ENCODE measurements around the gene RPP40.
"Not testable (repeated sequence)": the region's sequence is repeated elsewhere in the genome, so short reads cannot be mapped to it uniquely, and the experiment has no call there.

Gene RPP40, protein sequence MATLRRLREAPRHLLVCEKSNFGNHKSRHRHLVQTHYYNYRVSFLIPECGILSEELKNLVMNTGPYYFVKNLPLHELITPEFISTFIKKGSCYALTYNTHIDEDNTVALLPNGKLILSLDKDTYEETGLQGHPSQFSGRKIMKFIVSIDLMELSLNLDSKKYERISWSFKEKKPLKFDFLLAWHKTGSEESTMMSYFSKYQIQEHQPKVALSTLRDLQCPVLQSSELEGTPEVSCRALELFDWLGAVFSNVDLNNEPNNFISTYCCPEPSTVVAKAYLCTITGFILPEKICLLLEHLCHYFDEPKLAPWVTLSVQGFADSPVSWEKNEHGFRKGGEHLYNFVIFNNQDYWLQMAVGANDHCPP

DNA sequence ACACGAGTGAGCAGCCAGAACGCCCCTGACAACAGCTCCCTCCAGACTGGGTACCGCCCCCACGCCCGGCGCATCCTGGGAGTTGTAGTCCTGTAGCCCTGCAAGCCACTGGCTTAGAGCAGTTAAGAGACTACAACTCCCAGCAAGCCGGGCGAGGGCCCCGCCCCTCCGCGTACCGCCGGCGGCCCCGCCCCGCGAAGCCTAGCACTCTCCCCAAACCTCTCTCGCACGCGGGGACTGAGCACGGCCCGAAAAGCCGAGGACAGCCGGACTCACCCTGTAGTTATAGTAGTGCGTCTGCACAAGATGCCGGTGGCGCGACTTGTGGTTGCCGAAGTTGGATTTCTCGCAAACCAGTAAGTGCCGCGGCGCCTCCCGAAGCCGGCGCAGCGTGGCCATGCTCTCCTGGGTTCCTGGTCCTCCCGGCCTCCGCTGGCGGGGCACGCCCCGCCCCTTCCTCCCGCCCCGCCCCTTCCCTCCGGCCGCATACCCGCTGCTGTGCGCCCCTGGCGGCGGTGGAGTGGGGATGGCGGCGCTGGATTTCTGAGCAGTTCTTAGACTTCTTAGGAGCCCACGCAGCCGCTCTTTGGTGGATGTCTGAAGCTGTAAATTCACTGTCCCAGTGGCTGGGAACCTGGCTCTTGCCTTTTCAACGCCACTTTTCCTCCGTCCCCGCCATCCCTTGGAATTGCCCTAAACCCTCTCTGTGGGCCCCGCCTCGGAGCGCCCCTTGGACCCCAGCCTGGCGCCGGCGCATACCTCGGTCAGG, at the start of gene RPP40:
Gene RPP40, minus strand, starts transcription at position 434 of the 769 bp plus-strand sequence. Its CDS starts 35 bp downstream, at position 399.
- Histone ChIP-seq H3K9ac (ENCODE audit: low read depth, low read length) (peak within 1 kb of the TSS; percentile 92), H3K9me3 (ENCODE audit: control insufficient read depth, insufficient read depth, low read length) (0 out of 2 replicates have a peak, but pooled peaks cover 3% of the 10 kb centered on the region), H3K36me3 (ENCODE audit: insufficient read depth, low read length) (no peaks in the 10 kb centered on the region; the same call in 1 of the 2 replicates), H3K4me1 (ENCODE audit: insufficient read depth, low read length) (no peaks in the 10 kb centered on the region; the same call in 1 of the 2 replicates)

DNA sequence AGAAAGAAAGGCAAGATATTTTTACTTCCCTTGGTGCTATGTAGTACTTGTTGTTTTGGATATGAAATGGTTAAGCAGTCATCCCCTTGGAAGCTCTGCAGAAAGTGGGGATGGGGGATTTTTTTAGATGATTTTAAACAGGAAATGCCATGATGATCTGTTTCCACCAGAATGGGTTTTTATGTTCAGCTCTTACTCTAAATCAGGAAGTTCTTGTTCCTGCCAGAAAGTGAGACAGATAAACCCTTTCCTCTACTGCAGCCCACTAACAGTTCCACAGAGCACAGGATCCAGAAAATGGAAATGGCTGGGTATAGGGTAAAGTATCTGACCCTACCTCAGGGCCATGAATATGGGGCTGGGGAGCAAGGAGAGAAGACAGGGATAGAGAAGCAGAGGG, 49.2 kb upstream of the RPP40 start:
- Histone ChIP-seq H3K4me1 (ENCODE audit: insufficient read depth, low read length) (no peaks in the 10 kb centered on the region), H3K9ac (ENCODE audit: low read depth, low read length) (no peak overlapping the region), H3K36me3 (ENCODE audit: insufficient read depth, low read length) (no peaks in the 10 kb centered on the region), H3K9me3 (ENCODE audit: control insufficient read depth, insufficient read depth, low read length) (peaks cover 15% of the 10 kb centered on the region)

DNA sequence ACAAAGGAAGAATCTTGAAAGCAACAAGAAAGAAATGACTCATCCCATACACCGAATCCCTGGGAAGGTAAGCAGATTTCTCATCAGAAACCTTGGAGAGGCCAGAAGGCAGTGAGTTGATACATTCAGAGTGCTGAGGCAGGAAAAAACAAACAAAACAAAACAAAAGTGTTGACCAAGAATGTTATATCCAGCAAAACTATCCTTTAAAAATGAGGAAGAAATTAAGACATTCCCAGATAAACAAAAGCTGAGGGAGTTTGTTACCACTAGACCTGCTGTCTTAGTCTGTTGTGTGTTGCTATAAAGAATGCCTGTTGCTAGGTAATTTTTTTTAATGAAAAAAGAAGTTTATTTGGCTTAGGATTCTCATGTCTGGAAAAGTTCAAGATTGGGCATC, 47.6 kb upstream of the RPP40 start:
- Histone ChIP-seq H3K9ac (ENCODE audit: low read depth, low read length) (no peak overlapping the region), H3K36me3 (ENCODE audit: insufficient read depth, low read length) (no peaks in the 10 kb centered on the region), H3K4me1 (ENCODE audit: insufficient read depth, low read length) (no peaks in the 10 kb centered on the region), H3K9me3 (ENCODE audit: control insufficient read depth, insufficient read depth, low read length) (peaks cover 15% of the 10 kb centered on the region)

DNA sequence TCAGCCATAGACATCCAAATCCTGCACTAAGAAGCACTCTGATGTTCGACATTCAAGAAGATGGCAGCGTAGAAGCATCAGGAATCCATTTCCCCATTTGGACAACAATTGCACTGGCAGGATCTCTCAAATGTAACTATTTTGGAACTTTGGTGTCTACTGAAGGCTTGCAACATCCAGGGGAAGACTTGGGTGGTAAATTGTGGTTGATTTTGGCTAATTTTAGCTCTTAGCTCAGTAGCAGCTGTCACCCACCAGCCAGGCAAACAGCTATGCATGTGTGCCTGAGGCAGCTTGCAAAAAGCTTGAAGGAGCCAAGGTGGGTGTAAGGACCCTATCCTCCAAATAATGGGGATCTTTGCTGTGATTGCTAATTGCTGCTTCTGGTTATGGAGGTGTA, 46.2 kb upstream of the RPP40 start:
- Histone ChIP-seq H3K36me3 (ENCODE audit: insufficient read depth, low read length) (no peaks in the 10 kb centered on the region), H3K9me3 (ENCODE audit: control insufficient read depth, insufficient read depth, low read length) (peaks cover 12% of the 10 kb centered on the region), H3K9ac (ENCODE audit: low read depth, low read length) (no peak overlapping the region), H3K4me1 (ENCODE audit: insufficient read depth, low read length) (no peaks in the 10 kb centered on the region)

DNA sequence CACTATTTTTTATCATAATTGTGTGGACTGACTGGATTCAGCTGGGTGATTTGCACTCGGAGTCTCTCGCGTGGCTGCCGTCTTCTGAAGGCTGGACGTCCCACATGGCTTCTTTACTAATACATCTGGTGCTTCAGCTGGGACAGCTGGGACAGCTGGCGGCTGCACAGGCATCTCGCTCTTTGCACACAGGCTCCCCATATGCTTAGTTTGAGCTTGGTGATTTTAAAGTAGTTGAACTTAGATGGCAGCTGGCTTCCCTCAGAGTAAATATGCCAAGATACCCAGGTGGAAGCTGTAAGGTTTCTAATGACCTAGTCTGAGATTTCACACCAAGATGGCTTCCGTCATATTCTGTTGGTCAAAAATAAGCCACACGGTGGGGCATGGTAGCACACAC, 42.6 kb upstream of the RPP40 start:
- no peaks in the 10 kb centered on the region for H3K36me3 ChIP-seq (ENCODE audit: insufficient read depth, low read length)
- H3K9ac ChIP-seq (ENCODE audit: low read depth, low read length): no peak overlapping the region
- H3K9me3 ChIP-seq (ENCODE audit: control insufficient read depth, insufficient read depth, low read length): peaks cover 4% of the 10 kb centered on the region
- no peaks in the 10 kb centered on the region for H3K4me1 ChIP-seq (ENCODE audit: insufficient read depth, low read length)

DNA sequence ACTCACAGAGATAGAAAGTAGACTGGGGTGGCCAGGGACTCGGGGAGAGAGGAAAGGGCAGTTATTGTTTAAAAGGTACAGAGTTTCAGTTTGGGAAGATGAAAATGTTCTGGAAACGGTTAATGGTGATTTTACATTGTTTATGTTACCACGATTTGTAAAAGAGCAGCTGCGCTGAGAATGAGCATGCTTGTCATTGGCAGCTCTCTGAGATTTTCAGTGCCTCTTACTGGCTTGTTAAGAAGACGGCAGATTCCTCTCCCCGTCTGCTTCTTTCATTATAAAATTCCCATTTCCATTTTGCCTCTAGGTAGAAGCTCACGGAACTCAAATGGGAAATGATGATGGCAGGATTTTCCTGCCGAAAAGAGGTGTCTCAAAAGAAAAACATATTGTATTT, 41.6 kb upstream of the RPP40 start:
- no peak overlapping the region for H3K9ac ChIP-seq (ENCODE audit: low read depth, low read length)

DNA sequence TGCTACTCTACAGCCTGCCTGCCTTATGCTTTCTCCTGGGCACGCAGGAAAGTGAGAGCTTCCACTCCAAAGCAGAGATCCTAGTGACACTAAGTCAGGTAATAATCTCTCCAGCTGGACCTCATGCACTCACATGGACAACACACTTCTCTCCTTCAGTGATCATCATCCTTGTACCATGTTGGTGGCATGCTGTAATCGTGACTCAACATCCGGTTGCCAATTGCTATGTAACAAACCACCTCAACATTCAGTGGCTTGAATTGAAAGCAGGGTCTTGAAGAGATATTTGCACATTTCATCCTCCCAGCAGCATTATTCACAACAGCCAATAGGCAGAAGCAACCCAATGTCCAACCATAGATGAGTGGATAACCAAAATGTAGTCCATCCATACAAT, 41.0 kb upstream of the RPP40 start:
- no peaks in the 10 kb centered on the region; the same call in 1 of the 2 replicates for H3K9me3 ChIP-seq (ENCODE audit: control insufficient read depth, insufficient read depth, low read length)
- no peaks in the 10 kb centered on the region for H3K4me1 ChIP-seq (ENCODE audit: insufficient read depth, low read length)
- no peaks in the 10 kb centered on the region for H3K36me3 ChIP-seq (ENCODE audit: insufficient read depth, low read length)
- H3K9ac ChIP-seq (ENCODE audit: low read depth, low read length): no peak overlapping the region

More for the DNA sequence above, 41.6 kb upstream of the RPP40 start:
- no peaks in the 10 kb centered on the region for H3K4me1 ChIP-seq (ENCODE audit: insufficient read depth, low read length)
- no peaks in the 10 kb centered on the region; the same call in 1 of the 2 replicates for H3K9me3 ChIP-seq (ENCODE audit: control insufficient read depth, insufficient read depth, low read length)
- H3K36me3 ChIP-seq (ENCODE audit: insufficient read depth, low read length): no peaks in the 10 kb centered on the region

DNA sequence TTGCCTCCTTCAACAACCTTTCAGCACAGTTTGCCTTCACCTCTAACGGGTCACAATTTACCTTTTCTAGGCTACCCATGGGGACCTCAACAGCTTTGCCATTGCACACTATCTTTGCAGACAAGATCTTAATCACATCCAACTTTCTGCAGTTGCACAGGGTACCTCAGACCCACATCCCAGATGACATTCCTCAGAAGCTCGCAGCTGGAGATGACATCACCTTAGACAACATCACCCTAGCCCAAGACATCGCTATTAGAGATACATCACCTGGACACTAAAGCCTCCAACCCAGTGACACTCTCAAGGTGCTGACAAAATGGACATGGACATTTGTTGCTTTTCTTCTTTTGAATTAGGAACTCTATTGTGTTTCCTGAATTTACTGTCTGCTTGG, 38.6 kb upstream of the RPP40 start:
- Histone ChIP-seq H3K4me1 (ENCODE audit: insufficient read depth, low read length) (no peaks in the 10 kb centered on the region), H3K9ac (ENCODE audit: low read depth, low read length) (no peak overlapping the region), H3K9me3 (ENCODE audit: control insufficient read depth, insufficient read depth, low read length) (no peaks in the 10 kb centered on the region), H3K36me3 (ENCODE audit: insufficient read depth, low read length) (no peaks in the 10 kb centered on the region)

DNA sequence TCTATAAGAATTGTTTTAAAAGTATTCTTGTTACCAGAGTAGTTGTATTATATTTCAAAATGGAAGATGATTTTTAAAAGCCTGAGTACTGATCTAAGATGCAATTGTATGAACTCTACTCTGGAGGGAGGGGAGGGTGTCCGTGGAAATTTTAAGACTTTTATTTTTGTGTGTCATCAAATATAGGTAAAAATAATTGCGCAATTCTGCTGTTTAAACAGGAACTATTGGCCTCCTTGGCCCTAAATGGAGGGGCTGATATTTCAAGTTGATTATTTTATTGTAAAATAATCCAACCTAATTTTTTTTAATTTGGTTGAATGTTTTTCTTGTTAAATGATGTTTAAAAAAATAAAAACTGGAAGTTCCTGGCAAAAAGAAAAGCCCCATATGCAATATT, 38.1 kb upstream of the RPP40 start:
- Histone ChIP-seq H3K36me3 (ENCODE audit: insufficient read depth, low read length) (no peaks in the 10 kb centered on the region), H3K9me3 (ENCODE audit: control insufficient read depth, insufficient read depth, low read length) (no peaks in the 10 kb centered on the region), H3K4me1 (ENCODE audit: insufficient read depth, low read length) (no peaks in the 10 kb centered on the region), H3K9ac (ENCODE audit: low read depth, low read length) (no peak overlapping the region)

DNA sequence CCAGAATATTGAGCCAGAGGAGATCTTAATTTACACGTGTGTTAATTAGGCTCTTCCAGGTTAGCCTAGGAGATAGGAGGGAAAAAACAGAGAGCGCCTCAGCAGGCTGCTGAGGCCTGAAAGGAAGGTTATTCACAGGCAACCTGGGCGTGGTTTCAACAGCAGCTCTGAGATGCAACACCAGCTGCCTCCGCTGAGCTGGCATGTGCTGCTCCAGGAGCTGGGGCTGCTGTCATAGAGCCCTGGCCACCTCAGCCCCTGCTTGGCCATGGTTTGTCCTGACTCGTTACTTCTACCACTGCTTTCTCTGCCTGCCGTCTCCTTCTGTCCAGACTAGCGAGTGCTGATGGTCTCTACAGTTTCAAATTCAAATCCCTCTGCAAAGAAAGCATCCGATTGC, 32.4 kb upstream of the RPP40 start:
- Histone ChIP-seq H3K4me1 (ENCODE audit: insufficient read depth, low read length) (peaks cover 10% of the 10 kb centered on the region; the same call in 1 of the 2 replicates), H3K36me3 (ENCODE audit: insufficient read depth, low read length) (no peaks in the 10 kb centered on the region), H3K9me3 (ENCODE audit: control insufficient read depth, insufficient read depth, low read length) (no peaks in the 10 kb centered on the region), H3K9ac (ENCODE audit: low read depth, low read length) (no peak overlapping the region)

DNA sequence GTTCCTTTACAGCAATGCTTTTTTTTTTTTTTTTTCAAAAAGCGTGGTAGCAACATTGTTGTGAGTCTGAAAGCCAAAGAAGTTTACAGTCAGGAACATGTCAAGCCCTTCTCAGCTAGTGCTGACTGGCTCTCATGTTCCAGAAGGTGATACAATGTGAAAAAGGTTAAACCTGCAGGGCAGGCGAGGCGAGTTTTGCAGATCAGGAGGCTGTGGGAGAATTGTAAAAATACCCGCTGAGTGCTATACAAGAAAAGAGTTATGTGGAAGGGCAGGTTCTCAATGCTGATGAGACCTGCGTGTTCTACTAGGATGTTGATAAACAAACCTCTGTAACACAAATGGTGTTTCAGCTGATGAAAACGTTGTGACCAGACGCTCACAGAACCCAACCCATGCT, 30.9 kb upstream of the RPP40 start:
- H3K36me3 ChIP-seq (ENCODE audit: insufficient read depth, low read length): no peaks in the 10 kb centered on the region
- no peaks in the 10 kb centered on the region for H3K9me3 ChIP-seq (ENCODE audit: control insufficient read depth, insufficient read depth, low read length)
- H3K4me1 ChIP-seq (ENCODE audit: insufficient read depth, low read length): peaks cover 13% of the 10 kb centered on the region
- no peak overlapping the region for H3K9ac ChIP-seq (ENCODE audit: low read depth, low read length)

DNA sequence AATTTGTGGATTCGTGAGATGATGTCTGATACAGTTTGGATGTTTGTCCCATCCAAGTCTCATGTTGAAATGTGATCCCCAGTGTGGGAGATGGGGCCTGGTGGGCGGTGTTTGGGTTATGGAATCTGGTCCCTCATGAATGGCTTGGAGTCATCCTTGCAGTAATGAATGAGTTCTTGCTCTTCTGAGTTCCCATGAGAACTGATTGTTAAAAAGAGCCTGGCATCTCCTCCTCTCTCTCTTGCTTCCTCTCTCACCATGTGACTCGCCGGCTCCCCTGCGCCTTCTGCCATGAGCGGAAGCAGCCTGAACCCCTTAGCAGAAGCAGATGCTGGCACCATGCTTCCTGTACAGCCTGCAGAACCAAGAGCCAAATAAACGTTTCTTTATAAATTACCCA, 30.5 kb upstream of the RPP40 start:
- no peaks in the 10 kb centered on the region for H3K9me3 ChIP-seq (ENCODE audit: control insufficient read depth, insufficient read depth, low read length)

DNA sequence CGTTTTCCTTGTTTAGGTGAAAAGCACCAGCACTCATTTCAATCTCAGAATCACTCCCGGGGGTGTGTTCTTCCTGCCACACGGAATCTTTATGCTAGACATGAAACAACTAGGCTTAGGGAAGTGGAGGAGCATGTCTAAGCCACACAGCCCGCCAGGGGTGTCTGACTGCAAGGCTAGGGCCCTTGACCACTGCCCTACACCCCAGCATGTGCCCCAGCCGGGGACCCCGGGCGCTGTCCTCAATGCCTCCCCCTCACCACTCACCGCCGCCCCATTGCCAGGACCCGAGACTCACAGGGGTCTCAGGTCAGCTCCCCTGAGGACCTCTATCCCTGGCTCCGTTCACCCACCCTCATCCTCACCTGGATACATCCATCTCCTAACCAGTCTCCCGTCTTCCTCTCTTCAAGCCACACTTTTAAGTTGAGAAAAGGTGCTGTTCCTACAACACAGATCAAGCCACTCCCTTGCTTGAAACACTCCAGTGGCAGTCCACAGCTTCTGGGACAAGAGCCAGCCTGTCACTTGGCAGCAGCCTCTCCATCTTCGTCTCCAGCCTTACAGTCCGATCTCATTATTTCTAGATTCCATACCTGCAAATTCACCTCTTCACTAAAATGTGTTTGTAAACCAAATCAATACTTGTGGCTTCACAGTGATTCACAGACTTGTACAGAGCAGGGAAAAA, 29.5 kb upstream of the RPP40 start:
- H3K9ac ChIP-seq (ENCODE audit: low read depth, low read length); H3K36me3 ChIP-seq (ENCODE audit: insufficient read depth, low read length); H3K9me3 ChIP-seq (ENCODE audit: control insufficient read depth, insufficient read depth, low read length): not testable (repeated sequence)
- peaks cover 13% of the 10 kb centered on the region for H3K4me1 ChIP-seq (ENCODE audit: insufficient read depth, low read length)

More for the DNA sequence above, 30.5 kb upstream of the RPP40 start:
- Histone ChIP-seq H3K9ac (ENCODE audit: low read depth, low read length) (no peak overlapping the region), H3K36me3 (ENCODE audit: insufficient read depth, low read length) (no peaks in the 10 kb centered on the region), H3K4me1 (ENCODE audit: insufficient read depth, low read length) (peaks cover 13% of the 10 kb centered on the region)

DNA sequence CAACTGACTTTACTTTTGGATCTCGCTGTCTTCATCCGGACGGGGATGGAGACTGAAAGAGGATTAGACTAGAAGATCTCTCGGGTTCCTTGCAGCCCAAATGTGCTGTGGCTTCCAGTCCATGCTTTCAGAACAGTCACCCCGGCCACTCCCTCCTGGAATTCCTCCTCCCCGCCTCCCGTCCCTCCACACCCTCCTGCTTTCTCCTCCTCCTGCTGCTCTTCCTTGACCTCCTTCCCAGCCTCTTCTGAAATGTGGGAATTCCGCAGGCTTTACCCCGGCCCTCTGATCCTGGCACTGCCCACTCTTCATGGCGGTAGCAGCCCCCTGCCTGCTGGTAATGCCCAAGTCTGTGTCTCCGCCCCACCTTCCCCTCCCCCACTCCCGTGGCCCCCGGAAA, 28.9 kb upstream of the RPP40 start:
- Histone ChIP-seq H3K4me1 (ENCODE audit: insufficient read depth, low read length) (peaks cover 13% of the 10 kb centered on the region), H3K9ac (ENCODE audit: low read depth, low read length) (peak overlapping the region; percentile 26)
- H3K36me3 ChIP-seq (ENCODE audit: insufficient read depth, low read length); H3K9me3 ChIP-seq (ENCODE audit: control insufficient read depth, insufficient read depth, low read length): not testable (repeated sequence)

Data from ES-I3 (cell line).